IPS-18c (cell line): ENCODE data around the gene NEK4.
A peak's percentile ranks its signal among the peaks of the same experiment; 100 is the strongest.

Source experiments
- H3K4me3 ChIP-seq: 2 replicates; pipeline ENCODE4 v1.7.0; 2013; ENCODE audit warnings: low read depth, mild to moderate bottlenecking, low read length, moderate library complexity; ENCODE audit not compliant: insufficient read depth
- H3K9me3 ChIP-seq: one replicate; pipeline ENCODE4 v1.6.1; 2013; ENCODE audit warnings: mild to moderate bottlenecking, low read length, moderate library complexity; ENCODE audit not compliant: control insufficient read depth, insufficient read depth

Gene NEK4

GRCh38 chr3:52770496-52771333 is at the start of gene NEK4:
TSS of gene NEK4 (minus strand) at chr3:52770940. CDS start at chr3:52770746, 194 bp downstream.
- H3K9me3 ChIP-seq: no peaks in the 10 kb centered on the region
- H3K4me3 ChIP-seq: peak within 1 kb of the TSS; percentile 96

- Histone ChIP-seq H3K4me3 (no peak overlapping the region), H3K9me3 (no peaks in the 10 kb centered on the region)
Measured at GRCh38 chr3:52819936-52820335, 49.2 kb upstream of the NEK4 start.

DNA sequence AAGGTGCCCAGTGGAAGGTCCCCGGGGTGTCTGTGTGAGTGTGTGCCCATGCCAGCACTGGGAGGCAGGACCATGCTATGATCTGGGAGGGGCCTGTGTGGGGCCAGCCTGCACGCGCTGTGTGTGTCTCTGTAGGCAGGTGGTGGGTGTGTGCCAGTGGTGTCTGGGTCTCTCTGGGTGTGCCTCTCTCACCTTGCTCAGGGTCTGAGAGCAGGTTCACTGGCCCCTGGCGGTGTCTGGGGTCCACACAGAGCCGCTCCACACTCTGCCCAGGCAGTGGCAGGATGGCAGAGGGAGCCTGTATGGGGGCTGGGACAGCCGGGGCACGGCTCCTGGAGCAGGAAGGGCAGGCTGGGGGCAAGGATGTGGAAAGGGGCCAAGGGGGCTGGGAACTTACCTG is 47.1 kb upstream of the NEK4 start:
- no peaks in the 10 kb centered on the region for H3K9me3 ChIP-seq
- H3K4me3 ChIP-seq: no peak overlapping the region

DNA sequence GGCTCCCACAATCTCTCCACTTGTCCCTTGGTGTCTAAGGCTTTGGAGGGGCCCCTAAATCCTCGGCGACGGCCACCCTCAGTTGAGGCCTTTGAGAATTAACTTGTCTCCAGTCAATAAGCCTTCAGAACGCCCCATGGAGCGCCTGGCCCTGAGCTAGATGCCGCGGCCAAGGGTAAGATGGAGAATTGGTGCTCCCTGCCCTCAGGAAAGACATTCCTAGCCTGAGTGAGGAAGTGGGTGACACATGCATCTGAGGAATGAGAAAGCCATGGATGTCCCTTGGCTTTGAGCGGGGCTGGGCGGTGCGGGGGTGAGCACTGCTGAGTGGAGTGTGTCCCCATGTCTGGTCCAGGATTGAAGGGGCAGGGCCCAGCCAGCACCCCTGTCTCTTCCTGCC is 46.5 kb upstream of the NEK4 start:
- Histone ChIP-seq H3K4me3 (no peak overlapping the region), H3K9me3 (no peaks in the 10 kb centered on the region)

DNA sequence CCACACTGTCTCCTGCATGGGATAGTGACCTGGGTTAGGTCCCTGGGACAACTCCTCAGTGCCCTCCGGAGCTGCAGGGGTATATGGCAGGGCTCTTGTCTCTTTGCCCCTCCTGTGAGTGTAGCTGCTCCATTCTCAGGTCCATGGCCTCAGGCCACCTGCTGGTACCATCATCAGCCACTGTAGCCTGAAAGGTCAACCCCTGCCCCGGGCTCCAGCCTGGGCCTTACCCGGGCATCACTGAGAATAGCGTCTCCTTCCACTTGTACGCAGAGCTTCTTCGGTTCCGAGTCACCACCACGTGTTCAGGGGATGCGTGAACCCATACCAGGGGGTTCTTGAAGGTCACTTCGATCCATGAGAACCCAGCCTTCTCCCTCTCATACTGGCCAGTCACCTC is 45.9 kb upstream of the NEK4 start:
- H3K4me3 ChIP-seq: no peak overlapping the region
- no peaks in the 10 kb centered on the region for H3K9me3 ChIP-seq

DNA sequence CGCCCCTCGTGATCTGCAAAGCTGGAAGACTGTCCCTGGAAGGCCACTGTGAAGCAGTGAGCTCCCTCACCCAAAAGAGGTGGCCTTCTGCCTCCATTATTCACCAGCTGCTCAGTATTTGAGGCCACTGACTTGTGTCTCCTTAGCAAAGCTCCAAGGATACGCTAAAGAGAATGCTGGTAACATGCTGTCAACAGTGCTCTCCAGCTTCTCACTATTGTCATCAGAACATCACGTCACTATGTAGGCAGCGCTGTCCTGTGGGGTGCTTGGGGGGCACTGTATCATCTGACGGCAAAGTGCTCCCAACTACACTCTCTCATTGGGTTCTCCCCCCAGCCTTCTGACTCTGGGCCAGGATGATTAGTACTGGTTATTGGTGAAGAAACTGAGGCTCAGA is 45.5 kb upstream of the NEK4 start:
- H3K9me3 ChIP-seq: no peaks in the 10 kb centered on the region
- no peak overlapping the region for H3K4me3 ChIP-seq

- no peak overlapping the region for H3K4me3 ChIP-seq
- no peaks in the 10 kb centered on the region for H3K9me3 ChIP-seq
Measured at GRCh38 chr3:52813810-52814209, 43.1 kb upstream of the NEK4 start.

DNA sequence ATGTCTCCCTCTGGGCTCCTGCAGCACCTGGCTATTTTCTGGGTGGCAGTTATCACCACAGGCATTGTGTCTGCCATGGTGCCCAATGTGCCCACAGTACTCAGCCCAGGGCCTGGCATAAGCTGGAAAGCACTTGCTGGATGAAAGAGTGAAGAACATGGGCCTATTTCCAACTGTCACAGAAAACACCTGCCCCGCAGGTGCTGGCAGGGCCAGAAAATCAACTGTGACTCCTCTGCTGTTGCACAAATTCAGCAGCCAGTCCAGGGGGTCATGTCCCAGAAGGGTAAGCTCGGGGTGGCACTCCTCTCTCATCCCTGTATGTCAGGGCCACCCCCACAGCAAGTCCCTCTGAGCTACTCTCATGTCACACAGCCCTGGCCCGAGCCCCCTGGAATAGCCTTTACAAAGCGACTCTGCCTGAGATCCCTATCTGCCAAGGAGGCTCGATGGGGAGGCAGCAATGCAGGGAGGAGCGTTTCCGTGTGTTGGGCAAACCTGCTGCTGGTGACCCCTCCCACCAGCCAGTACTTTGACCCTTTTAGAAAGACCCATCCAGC is 40.8 kb upstream of the NEK4 start:
- no peak overlapping the region for H3K4me3 ChIP-seq

GRCh38 chr3:52810923-52811322 is 40.2 kb upstream of the NEK4 start:
- Histone ChIP-seq H3K4me3 (no peak overlapping the region), H3K9me3 (no peaks in the 10 kb centered on the region)

More for the DNA sequence above, 40.8 kb upstream of the NEK4 start:
- H3K9me3 ChIP-seq: no peaks in the 10 kb centered on the region

DNA sequence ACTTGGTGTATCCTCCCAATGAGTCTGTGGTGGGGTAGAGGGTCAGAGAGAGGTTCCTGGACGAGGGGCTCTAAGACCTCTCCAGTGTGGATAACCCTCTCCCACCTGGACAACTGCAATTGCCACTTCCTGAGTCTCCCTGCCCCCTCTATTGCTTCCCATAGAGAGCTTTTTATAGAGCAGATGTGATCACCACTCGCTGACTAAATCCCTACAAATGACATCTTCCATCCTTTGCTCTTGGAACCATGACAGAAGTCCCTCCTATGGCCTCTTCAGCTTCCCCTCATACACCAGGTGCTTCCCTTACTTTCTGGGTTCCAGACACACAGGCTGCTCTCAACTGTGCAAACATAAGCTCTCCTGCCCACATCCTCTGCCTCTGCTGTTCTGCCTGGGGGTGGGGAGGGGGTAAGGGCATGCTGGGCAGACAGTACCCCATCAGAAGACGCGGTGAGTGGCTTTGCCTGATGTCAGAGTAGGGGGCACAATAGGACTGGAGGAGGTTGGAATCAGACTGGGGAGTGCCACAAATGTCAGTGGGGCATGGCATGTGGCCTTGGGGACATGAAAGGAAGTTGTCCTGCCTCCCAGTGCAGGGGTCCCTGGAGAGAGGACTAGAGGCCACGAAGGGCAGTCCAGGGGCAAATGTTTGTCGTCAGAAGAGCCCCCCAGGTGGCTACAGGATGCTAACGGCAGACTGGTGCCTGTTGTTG is 39.1 kb upstream of the NEK4 start:
- Histone ChIP-seq H3K9me3 (no peaks in the 10 kb centered on the region), H3K4me3 (no peak overlapping the region)

- H3K9me3 ChIP-seq: no peaks in the 10 kb centered on the region
- H3K4me3 ChIP-seq: no peak overlapping the region
Measured at GRCh38 chr3:52809149-52809548, 38.4 kb upstream of the NEK4 start.

DNA sequence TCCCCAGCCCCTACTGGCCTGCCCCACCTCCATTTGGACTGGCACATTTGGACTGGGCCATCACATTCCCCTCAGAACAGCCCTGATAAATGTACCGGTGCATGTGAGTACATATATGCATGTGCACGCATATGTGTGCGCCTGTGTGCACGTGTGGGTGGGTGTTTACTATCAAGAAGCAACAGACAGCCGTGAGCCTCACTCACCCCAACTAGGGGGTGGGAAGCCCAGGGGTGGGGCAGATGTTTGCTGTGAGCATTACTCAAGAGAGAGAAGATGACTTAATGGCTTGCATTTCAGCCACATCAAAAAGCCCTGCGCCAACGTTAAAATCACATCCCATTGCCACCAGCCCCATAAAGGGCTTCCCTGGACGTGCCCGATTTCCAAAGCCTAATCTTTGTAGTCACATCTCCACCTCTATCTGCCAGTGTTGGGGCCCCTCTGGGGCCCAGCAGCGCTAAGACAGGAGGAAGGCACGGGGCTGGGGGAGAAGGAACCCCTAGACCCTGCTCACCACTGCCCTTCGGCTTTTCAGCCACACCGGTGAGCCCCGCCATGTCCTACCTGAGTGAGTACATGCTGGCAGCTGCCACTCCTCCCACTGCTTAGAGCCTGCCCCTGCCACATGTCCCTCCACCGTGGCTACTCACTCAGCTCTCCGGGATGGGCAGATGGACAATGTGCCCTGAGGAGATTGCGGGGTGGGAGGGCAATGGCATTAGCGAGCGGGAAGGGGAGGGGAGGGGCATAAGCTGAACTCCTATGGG is 34.7 kb upstream of the NEK4 start:
- Histone ChIP-seq H3K9me3 (no peaks in the 10 kb centered on the region), H3K4me3 (no peak overlapping the region)

- H3K9me3 ChIP-seq: no peaks in the 10 kb centered on the region
- no peak overlapping the region for H3K4me3 ChIP-seq
Measured at GRCh38 chr3:52801839-52802238, 31.1 kb upstream of the NEK4 start.

- no peak overlapping the region for H3K4me3 ChIP-seq
- no peaks in the 10 kb centered on the region for H3K9me3 ChIP-seq
Measured at GRCh38 chr3:52800079-52800478, 29.3 kb upstream of the NEK4 start.

DNA sequence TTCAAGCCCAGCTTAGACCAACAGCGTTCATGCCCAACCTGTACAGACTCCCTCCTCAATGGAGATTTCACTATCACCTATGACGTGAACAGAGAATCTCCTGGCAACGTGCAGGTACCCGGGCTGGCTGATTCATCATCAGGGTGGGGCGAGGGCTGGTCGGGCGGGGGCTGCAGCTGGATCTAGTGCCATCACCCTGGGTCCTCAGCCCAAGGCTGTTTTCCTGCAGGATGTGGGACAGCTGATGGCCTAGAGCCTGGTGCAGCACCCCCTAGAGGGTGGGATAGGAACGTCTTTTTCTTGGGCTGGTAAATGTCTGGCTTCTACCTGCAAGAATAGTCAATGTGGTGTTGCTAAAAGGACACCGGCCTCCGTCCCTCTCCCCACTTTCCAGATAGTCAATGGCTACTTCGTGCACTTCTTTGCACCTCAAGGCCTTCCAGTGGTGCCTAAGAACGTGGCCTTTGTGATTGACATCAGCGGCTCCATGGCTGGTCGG is 28.3 kb upstream of the NEK4 start:
- Histone ChIP-seq H3K9me3 (no peaks in the 10 kb centered on the region), H3K4me3 (no peak overlapping the region)

DNA sequence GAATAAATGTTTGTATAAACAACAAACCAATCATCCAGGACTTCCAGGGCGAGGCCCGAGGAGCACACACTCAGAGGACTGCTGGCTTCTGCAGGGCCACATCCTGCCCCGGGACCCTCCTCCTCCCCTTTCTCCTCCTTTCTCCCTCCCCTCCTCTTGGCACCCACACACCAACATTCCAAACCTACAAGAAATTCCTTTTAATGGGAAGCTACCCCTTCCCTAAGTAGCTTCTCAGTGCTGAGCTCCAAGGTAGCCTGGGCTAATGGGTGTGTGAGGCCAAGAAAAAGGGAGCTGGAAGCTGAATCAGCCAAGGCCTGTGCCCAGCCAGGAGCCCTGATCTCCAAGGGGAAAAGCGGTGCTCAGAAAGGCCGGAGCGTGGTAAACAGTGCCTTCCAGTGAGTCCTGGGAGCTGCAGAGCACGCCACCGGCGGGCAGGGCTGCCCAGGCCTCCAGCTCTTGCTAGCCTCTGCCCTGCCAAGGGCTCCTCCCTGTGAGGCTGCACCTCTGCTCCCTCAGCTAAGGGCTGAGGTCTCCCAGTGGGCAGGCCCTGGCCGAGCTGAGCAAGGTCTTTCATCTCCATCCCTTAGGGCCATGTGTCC is 27.7 kb upstream of the NEK4 start:
- Histone ChIP-seq H3K9me3 (no peaks in the 10 kb centered on the region), H3K4me3 (no peak overlapping the region)

DNA sequence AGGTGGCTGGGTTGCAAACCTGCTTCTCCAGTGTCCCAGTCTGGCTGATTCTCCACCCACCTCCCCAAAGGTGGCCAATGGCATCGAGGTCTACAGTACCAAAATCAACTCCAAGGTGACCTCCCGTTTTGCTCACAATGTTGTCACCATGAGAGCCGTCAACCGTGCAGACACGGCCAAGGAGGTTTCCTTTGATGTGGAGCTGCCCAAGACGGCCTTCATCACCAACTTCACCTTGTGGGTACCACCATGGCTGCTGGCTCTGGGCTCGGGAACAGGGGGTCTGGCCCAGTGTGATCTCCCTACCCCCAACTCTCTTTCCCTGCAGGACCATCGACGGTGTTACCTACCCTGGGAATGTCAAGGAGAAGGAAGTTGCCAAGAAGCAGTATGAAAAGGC is 25.7 kb upstream of the NEK4 start:
- no peak overlapping the region for H3K4me3 ChIP-seq

More for the DNA sequence above, 25.7 kb upstream of the NEK4 start:
- no peaks in the 10 kb centered on the region for H3K9me3 ChIP-seq
